SK-N-SH (cell line): ENCODE data around the gene RPA3.

Experiments
- RFX5 ChIP-seq: IDR thresholded peaks from 2 replicates; pipeline ENCODE4 v1.6.1; 2012; ENCODE audit warnings: mild to moderate bottlenecking, improper control_type of control experiment, low read length
- TF ChIP-seq, protein P1 (sequence below): fragments of 200-600 bp; sonication (generic); IDR thresholded peaks from 2 replicates; pipeline ENCODE4 v1.6.1; 2017; ENCODE audit warnings: antibody characterized with exemption, mild to moderate bottlenecking, moderate library complexity
- TF ChIP-seq, protein P2 (sequence below): fragments of 150-350 bp; IDR thresholded peaks from 2 replicates; pipeline ENCODE4 v1.6.1; 2016; ENCODE audit warnings: mild to moderate bottlenecking, low read depth, low read length

DNA sequence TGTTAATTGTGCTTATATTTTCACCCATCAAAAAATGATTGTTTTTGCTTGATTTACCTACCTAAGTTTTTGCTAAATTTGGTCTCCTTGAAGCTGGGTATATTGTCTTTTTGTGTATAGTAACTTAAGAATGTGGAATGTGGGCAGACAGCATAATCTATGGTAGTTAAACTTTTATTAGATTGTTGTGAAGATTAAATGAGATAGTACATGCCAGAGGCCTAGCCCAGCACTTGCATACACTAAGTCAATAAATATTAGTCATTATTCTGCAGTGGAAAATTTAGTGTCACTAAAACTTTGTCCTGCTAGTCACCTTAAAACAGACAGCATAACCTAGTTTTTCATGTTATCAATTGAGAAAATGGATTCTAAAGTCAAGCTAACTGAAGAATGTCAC is 19.3 kb upstream of the RPA3 start:
- TF ChIP-seq RFX5, result no peak
- TF ChIP-seq, protein P1, sequence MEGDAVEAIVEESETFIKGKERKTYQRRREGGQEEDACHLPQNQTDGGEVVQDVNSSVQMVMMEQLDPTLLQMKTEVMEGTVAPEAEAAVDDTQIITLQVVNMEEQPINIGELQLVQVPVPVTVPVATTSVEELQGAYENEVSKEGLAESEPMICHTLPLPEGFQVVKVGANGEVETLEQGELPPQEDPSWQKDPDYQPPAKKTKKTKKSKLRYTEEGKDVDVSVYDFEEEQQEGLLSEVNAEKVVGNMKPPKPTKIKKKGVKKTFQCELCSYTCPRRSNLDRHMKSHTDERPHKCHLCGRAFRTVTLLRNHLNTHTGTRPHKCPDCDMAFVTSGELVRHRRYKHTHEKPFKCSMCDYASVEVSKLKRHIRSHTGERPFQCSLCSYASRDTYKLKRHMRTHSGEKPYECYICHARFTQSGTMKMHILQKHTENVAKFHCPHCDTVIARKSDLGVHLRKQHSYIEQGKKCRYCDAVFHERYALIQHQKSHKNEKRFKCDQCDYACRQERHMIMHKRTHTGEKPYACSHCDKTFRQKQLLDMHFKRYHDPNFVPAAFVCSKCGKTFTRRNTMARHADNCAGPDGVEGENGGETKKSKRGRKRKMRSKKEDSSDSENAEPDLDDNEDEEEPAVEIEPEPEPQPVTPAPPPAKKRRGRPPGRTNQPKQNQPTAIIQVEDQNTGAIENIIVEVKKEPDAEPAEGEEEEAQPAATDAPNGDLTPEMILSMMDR, result no peak
- TF ChIP-seq, protein P2, sequence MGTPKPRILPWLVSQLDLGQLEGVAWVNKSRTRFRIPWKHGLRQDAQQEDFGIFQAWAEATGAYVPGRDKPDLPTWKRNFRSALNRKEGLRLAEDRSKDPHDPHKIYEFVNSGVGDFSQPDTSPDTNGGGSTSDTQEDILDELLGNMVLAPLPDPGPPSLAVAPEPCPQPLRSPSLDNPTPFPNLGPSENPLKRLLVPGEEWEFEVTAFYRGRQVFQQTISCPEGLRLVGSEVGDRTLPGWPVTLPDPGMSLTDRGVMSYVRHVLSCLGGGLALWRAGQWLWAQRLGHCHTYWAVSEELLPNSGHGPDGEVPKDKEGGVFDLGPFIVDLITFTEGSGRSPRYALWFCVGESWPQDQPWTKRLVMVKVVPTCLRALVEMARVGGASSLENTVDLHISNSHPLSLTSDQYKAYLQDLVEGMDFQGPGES, result no peak
